K562 (cell line): ENCODE measurements around the gene TMEM126B. TPM values are rescaled to one million over a fixed set of nuclear protein-coding genes. Genes with fewer than 3 reads are reported as not detected.

Experiments
- ATAC-seq: fragments of 200-7000 bp; cut with Tn5 transposase; 3 replicates; pipeline ENCODE4 v1.9.1; 2020; ENCODE audit warnings: moderate library complexity
- BruUV-seq: library from RNA; stranded (reverse); fragments of 400-500 nt; replicated peaks from 2 replicates; lab custom pipeline; 2021; lab: Mats Ljungman, UMichigan
- CTCF ChIA-PET: fragments of 300-600 bp; formaldehyde crosslinking; extraction: SDS; loops from one replicate; lab custom pipeline; 2021; ENCODE audit warnings: low intra/inter-chr PET ratio; lab: Yijun Ruan, JAX
- POLR2A ChIA-PET: fragments of 300-600, 350-650 bp; sonication (Branson Sonifier 250); formaldehyde crosslinking; extraction: SDS; loops from one replicate; lab custom pipeline; 2021; ENCODE audit warnings: antibody characterized with exemption, inconsistent platforms; lab: Yijun Ruan, JAX
- DNase-seq, 4 experiments: peaks; one replicate each; pipeline versions ENCODE4 v3.0.0 to v3.0.0-alpha.2; 2011 to 2018; ENCODE audit warnings: low spot score in 3 of 4, mixed read lengths in 3 of 4; ENCODE audit errors: extremely low read depth in 1 of 4
- FAIRE-seq: peaks from 2 replicates; lab custom pipeline; 2011; peaks lifted over from hg19 to GRCh38; lab: Jason Lieb, UNC
- H2AFZ ChIP-seq: 2 replicates; pipeline ENCODE4 v1.6.0; 2011; ENCODE audit warnings: low read depth, low read length, control low read depth, inconsistent platforms
- H3K27ac ChIP-seq: fragments of 200-600 bp; 3 replicates; pipeline ENCODE4 v1.8.0; 2011; ENCODE audit warnings: low read depth, mild to moderate bottlenecking, control low read depth, inconsistent platforms, low read length, moderate library complexity, mixed read lengths; ENCODE audit errors: extremely low read depth
- H3K27me3 ChIP-seq, 2 experiments: fragments of 300-600 bp in 1 of 2; 2 replicates in 1 of 2; 3 replicates in 1 of 2; pipeline versions ENCODE4 v1.6.0 to v1.8.0; 2011; ENCODE audit warnings: inconsistent platforms in 2 of 2, low read length in 2 of 2, mild to moderate bottlenecking in 1 of 2, mixed read lengths in 1 of 2, moderate library complexity in 1 of 2; ENCODE audit not compliant: control insufficient read depth in 2 of 2, insufficient read depth in 2 of 2
- H3K36me3 ChIP-seq: fragments of 300-600 bp; 3 replicates; pipeline ENCODE4 v1.8.0; 2011; ENCODE audit warnings: mild to moderate bottlenecking, low read length, inconsistent platforms; ENCODE audit not compliant: control insufficient read depth, insufficient read depth
- H3K4me1 ChIP-seq, 2 experiments: fragments of 200-600 bp in 1 of 2; replicated peaks in 1 of 2; 2 replicates in 1 of 2; 3 replicates in 1 of 2; pipeline versions ENCODE4 v1.5.1 to v1.8.0; 2011; ENCODE audit warnings: inconsistent platforms in 2 of 2, low read length in 2 of 2, mild to moderate bottlenecking in 1 of 2, mixed read lengths in 1 of 2, moderate library complexity in 1 of 2; ENCODE audit not compliant: control insufficient read depth in 2 of 2, insufficient read depth in 2 of 2
- H3K4me2 ChIP-seq: 2 replicates; pipeline ENCODE4 v1.6.1; 2011; ENCODE audit warnings: low read length, control low read depth, inconsistent platforms, mixed read lengths; ENCODE audit not compliant: insufficient read depth
- H3K4me3 ChIP-seq: fragments of 200-600 bp; sonication (generic), shearing (Covaris generic); 2 replicates; pipeline ENCODE4 v1.5.1; 2016; ENCODE audit warnings: control low read depth, inconsistent platforms
- H3K79me2 ChIP-seq: fragments of 200-600 bp; 3 replicates; pipeline ENCODE4 v1.8.0; 2011; ENCODE audit warnings: low read length, inconsistent platforms; ENCODE audit not compliant: control insufficient read depth, insufficient read depth
- H3K9ac ChIP-seq, 2 experiments: 2 replicates each; pipeline versions ENCODE4 v1.6.0 to v1.6.1; 2011; ENCODE audit warnings: low read depth in 2 of 2, low read length in 2 of 2, control low read depth in 1 of 2, inconsistent platforms in 1 of 2, mild to moderate bottlenecking in 1 of 2, mixed read lengths in 1 of 2; ENCODE audit not compliant: insufficient read depth in 1 of 2
- H3K9me1 ChIP-seq: one replicate; pipeline ENCODE4 v1.6.0; 2011; ENCODE audit warnings: inconsistent platforms, mild to moderate bottlenecking, low read length, moderate library complexity; ENCODE audit not compliant: control insufficient read depth, insufficient read depth
- H3K9me3 ChIP-seq: replicated peaks from 2 replicates; pipeline ENCODE4 v1.5.1; 2011; ENCODE audit warnings: low read depth, low read length, inconsistent platforms; ENCODE audit not compliant: control insufficient read depth, insufficient read depth
- H4K20me1 ChIP-seq: replicated peaks from 2 replicates; pipeline ENCODE4 v1.6.1; 2011; ENCODE audit warnings: low read length, inconsistent platforms, mixed read lengths; ENCODE audit not compliant: control insufficient read depth, insufficient read depth
- ARID1B ChIP-seq: fragments of 450-650 bp; IDR thresholded peaks from 2 replicates; pipeline ENCODE4 v1.6.1; 2016; ENCODE audit warnings: antibody characterized with exemption, mild to moderate bottlenecking, inconsistent platforms
- FOXK2 ChIP-seq, 2 experiments: fragments of 450-650 bp; IDR thresholded peaks in 1 of 2; conservative IDR thresholded peaks in 1 of 2; 2 replicates each; pipeline ENCODE4 v1.6.1; 2016; ENCODE audit warnings: low read depth in 2 of 2, mild to moderate bottlenecking in 1 of 2
- RAD51 ChIP-seq: fragments of 450-650 bp; IDR thresholded peaks from 2 replicates; pipeline ENCODE4 v1.7.1; 2016; ENCODE audit warnings: low read depth, mild to moderate bottlenecking, borderline replicate concordance
- ZNF830 ChIP-seq: fragments of 250-450 bp; sonication (Bioruptor Pico); IDR thresholded peaks from 2 replicates; pipeline ENCODE4 v1.5.0; 2021; ENCODE audit warnings: mild to moderate bottlenecking
- WGBS: fragments of 100-300 bp; shearing (Covaris generic); methylation state at CpG from one replicate; pipeline ENCODE4 v1.1.6; 2016; ENCODE audit warnings: low coverage, mixed read lengths; ENCODE audit not compliant: insufficient coverage; ENCODE audit errors: missing lambda C conversion rate; 5-methylcytosine and 5-hydroxymethylcytosine counted together
- in situ Hi-C: fragments of 300-500 bp; cut with MboI; formaldehyde crosslinking; loops from 4 replicates; pipeline ENCODE4 v1.15.0; 2018; ENCODE audit warnings: inconsistent platforms, mixed read lengths
- intact Hi-C: fragments of 100-400 bp; cut with micrococcal nuclease; formaldehyde crosslinking; loops from 2 replicates; pipeline ENCODE4 v1.14.2; 2022
- polyA plus RNA-seq, 8 experiments: library from polyadenylated mRNA; depleted of rRNA in 4 of 8; stranded (reverse) in 5 of 8; unstranded in 3 of 8; fragments of >200 nt; fragmentation: Nextera tagmentation in 2 of 8; fragmentation: Illumina TruSeq in 1 of 8; extraction: Ambion mirVana in 2 of 8; extraction: Trizol in 1 of 8; gene quantifications; 2 replicates each; pipeline versions ENCODE4 v1.2.1 to v1.2.3, GENCODE V29; 2011 to 2014; ENCODE audit warnings: inconsistent platforms in 1 of 8, missing spikeins in 1 of 8
- total RNA-seq, 7 experiments: library from RNA; depleted of rRNA in 6 of 7; stranded (reverse); fragments of >200 nt in 6 of 7; fragmentation: Illumina TruSeq in 2 of 7; extraction: Trizol in 2 of 7; gene quantifications; 2 replicates each; pipeline versions ENCODE4 v1.2.1 to v1.2.3, GENCODE V29; 2011 to 2021; ENCODE audit warnings: low replicate concordance in 1 of 7
- TF ChIP-seq, protein P1 (sequence below): fragments of 450-650 bp; formaldehyde crosslinking; IDR thresholded peaks from 2 replicates; pipeline ENCODE4 v1.4.0; 2020; ENCODE audit warnings: mild to moderate bottlenecking, mixed read lengths

Gene TMEM126B
- total and polyA plus RNA-seq, 9 of the 15 experiments (the other 6 are each of a cell fraction or from before 2014, with no cell fraction given): 85.5 to 226 (median 164) TPM

DNA sequence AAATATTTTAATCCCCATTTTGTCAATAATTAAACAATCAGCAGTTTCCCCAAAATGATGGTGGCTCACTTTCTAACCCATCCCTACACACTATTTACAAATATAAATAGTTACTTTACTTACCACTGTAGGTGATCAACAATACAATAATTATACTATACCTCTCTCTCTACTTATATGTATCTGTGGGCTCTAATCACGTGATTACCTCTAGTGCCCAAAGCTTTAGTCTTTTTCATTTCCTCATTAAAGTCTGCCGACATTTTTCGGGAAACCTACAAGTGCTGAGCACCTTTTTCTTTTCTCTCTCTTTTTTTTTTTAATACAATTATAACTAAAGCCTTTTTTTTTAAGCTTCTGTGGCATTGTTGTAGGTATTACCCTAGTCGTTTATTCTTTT, 25.2 kb upstream of the TMEM126B start:
- BruUV-seq: no TSS peak
- in situ Hi-C loops: loop anchor here (10.0 kb wide), 1 partner anchor 692 kb away; no protein-coding TSS in a partner anchor
- Histone ChIP-seq H3K9ac (no peak overlapping the region), H4K20me1 (no peaks in the 10 kb centered on the region), H3K9me3 (0 out of 2 replicates have a peak, but pooled peaks cover 4% of the 10 kb centered on the region), H3K79me2 (no peaks in the 10 kb centered on the region), H3K27ac (no peak overlapping the region), H2AFZ (no peak overlapping the region), H3K4me2 (no peak overlapping the region), H3K9me1 (no peaks in the 10 kb centered on the region), H3K27me3 (no peaks in the 10 kb centered on the region), H3K36me3 (no peaks in the 10 kb centered on the region), H3K4me3 (no peak overlapping the region), H3K4me1 (no peaks in the 10 kb centered on the region; a peak in 2 of 5 replicates)
- FAIRE-seq (no peak), ATAC-seq (no peak), DNase-seq (no peak)
- CTCF ChIA-PET: no interaction called here
- POLR2A ChIA-PET: no interaction called here
- 0% methylated on average over 4 of the region's 4 CpGs for WGBS
- intact Hi-C loops: no loop called here
- TF ChIP-seq RAD51: peak; percentile 47; the same call in 1 of the 2 replicates
- TF ChIP-seq ZNF830: no peak
- no peak for TF ChIP-seq ARID1B
- TF ChIP-seq, protein P1, sequence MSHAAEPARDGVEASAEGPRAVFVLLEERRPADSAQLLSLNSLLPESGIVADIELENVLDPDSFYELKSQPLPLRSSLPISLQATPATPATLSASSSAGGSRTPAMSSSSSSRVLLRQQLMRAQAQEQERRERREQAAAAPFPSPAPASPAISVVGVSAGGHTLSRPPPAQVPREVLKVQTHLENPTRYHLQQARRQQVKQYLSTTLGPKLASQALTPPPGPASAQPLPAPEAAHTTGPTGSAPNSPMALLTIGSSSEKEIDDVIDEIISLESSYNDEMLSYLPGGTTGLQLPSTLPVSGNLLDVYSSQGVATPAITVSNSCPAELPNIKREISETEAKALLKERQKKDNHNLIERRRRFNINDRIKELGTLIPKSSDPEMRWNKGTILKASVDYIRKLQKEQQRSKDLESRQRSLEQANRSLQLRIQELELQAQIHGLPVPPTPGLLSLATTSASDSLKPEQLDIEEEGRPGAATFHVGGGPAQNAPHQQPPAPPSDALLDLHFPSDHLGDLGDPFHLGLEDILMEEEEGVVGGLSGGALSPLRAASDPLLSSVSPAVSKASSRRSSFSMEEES (CRISPR knock-in tag): peak; percentile 92
- TF ChIP-seq FOXK2 (conservative IDR thresholded peaks at IDR 0.05 in 1 of 2, IDR thresholded peaks at IDR 0.05 in 1 of 2; ENCODE audit: low read depth in 2 of 2): no peak
